ENCODE data around the gene CELF4.

GRCh38 chr18:37381554-37381953, 184.0 kb downstream of the CELF4 start:
- TF ChIP-seq, protein P1, sequence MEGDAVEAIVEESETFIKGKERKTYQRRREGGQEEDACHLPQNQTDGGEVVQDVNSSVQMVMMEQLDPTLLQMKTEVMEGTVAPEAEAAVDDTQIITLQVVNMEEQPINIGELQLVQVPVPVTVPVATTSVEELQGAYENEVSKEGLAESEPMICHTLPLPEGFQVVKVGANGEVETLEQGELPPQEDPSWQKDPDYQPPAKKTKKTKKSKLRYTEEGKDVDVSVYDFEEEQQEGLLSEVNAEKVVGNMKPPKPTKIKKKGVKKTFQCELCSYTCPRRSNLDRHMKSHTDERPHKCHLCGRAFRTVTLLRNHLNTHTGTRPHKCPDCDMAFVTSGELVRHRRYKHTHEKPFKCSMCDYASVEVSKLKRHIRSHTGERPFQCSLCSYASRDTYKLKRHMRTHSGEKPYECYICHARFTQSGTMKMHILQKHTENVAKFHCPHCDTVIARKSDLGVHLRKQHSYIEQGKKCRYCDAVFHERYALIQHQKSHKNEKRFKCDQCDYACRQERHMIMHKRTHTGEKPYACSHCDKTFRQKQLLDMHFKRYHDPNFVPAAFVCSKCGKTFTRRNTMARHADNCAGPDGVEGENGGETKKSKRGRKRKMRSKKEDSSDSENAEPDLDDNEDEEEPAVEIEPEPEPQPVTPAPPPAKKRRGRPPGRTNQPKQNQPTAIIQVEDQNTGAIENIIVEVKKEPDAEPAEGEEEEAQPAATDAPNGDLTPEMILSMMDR (IDR thresholded peaks at IDR 0.05), result no peak
- no peak for TF ChIP-seq POLR2AphosphoS5 (IDR thresholded peaks at IDR 0.05)
- no peak for TF ChIP-seq EP300 (IDR thresholded peaks at IDR 0.05)
- TF ChIP-seq POLR2A (IDR thresholded peaks at IDR 0.05), result no peak
